Heart left ventricle (tissue), 16 donors: Measurements from ENCODE around the gene LAMC3. TPM values are rescaled to one million over a fixed set of nuclear protein-coding genes. Genes with fewer than 3 reads are reported as not detected.

Source experiments
- ATAC-seq, 4 donors: fragments of 200-7000 bp; cut with Tn5 transposase; one replicate each; pipeline ENCODE4 v1.9.1; 2020 to 2022; ENCODE audit warnings: moderate library complexity in 4 of 4, mild to moderate bottlenecking in 3 of 4, moderate number of reproducible peaks in 1 of 4
- DNase-seq, 5 donors: peaks; one replicate each; pipeline ENCODE4 v3.0.0-alpha.2; 2020
- H3K27ac ChIP-seq, 12 donors: fragments of 200-600 bp; sonication (generic) in 4 of 12; one replicate each; pipeline versions ENCODE4 v1.5.0 to v1.8.0; 2016 to 2022; ENCODE audit warnings: mild to moderate bottlenecking in 2 of 12
- H3K27me3 ChIP-seq, 9 donors: fragments of 200-600 bp; sonication (generic) in 2 of 9; one replicate each; pipeline versions ENCODE4 v1.5.1 to v1.8.0; 2016 to 2022; ENCODE audit warnings: mild to moderate bottlenecking in 3 of 9
- H3K36me3 ChIP-seq, 9 donors: fragments of 200-600 bp; sonication (generic) in 2 of 9; one replicate each; pipeline versions ENCODE4 v1.5.0 to v1.8.0; 2018 to 2022; ENCODE audit warnings: mild to moderate bottlenecking in 2 of 9
- H3K4me1 ChIP-seq, 12 donors: fragments of 200-600 bp; sonication (generic) in 4 of 12; one replicate each; pipeline versions ENCODE4 v1.5.0 to v1.8.0; 2016 to 2022; ENCODE audit warnings: mild to moderate bottlenecking in 3 of 12
- H3K4me3 ChIP-seq, 12 donors: fragments of 200-600 bp; sonication (generic) in 4 of 12; one replicate each; pipeline versions ENCODE4 v1.5.0 to v1.8.0; 2017 to 2022; ENCODE audit warnings: mild to moderate bottlenecking in 9 of 12, moderate library complexity in 4 of 12
- H3K9me3 ChIP-seq, 12 donors: fragments of 200-600 bp; sonication (generic) in 4 of 12; one replicate each; pipeline versions ENCODE4 v1.5.0 to v1.8.0; 2016 to 2022; ENCODE audit warnings: mild to moderate bottlenecking in 1 of 12
- POLR2A ChIP-seq, 2 donors: fragments of 450-650 bp; IDR thresholded peaks; one replicate each; pipeline ENCODE4 v1.6.1; 2017; ENCODE audit warnings: antibody characterized with exemption in 2 of 2, mild to moderate bottlenecking in 2 of 2, moderate library complexity in 2 of 2
- WGBS, 4 donors: extraction: QIAGEN DNeasy Blood & Tissue Kit in 2 of 4; methylation state at CpG; one replicate each; pipeline versions ENCODE4 v1.1.5 to v1.1.7; 2013 to 2018; 5-methylcytosine and 5-hydroxymethylcytosine counted together
- intact Hi-C, 10 donors: fragments of 100-400 bp; cut with DNase I; formaldehyde crosslinking; loops; one replicate each; pipeline versions ENCODE4 v1.11.1 to v1.14.2; 2022
- polyA plus RNA-seq, 2 donors: library from polyadenylated mRNA; stranded (reverse); fragments of 200-250 nt; gene quantifications; one replicate each; pipeline ENCODE4 v1.2.3, GENCODE V29; 2013
- total RNA-seq, 9 donors: library from RNA; depleted of rRNA in 2 of 9; stranded (reverse); fragments of >200 nt in 2 of 9; fragmentation: NEBNext Ultra II Directional in 3 of 9; extraction: Animal tissue kit (Norgen Biotek cat#: 25700) in 3 of 9; gene quantifications; one replicate each; pipeline versions ENCODE4 v1.1.0 to v1.2.4, GENCODE V29; 2016 to 2023
- TF ChIP-seq, protein P1 (sequence below), 12 donors: fragments of 200-600 bp; sonication (generic) in 4 of 12; IDR thresholded peaks; one replicate each; pipeline versions ENCODE4 v1.5.0 to v1.8.0; 2018 to 2022; ENCODE audit warnings: antibody characterized with exemption in 12 of 12, mild to moderate bottlenecking in 5 of 12
- donor health status: ischemic (EF 13 %, LVEDD 7.1; RV severe dilation, severe dysfunction).
- donor health status: healthy with polysubstance abuse.
- donor health status: DM: no; HTN: yes; CAD: no.
- donor health status: DM: no; HTN: no; CAD: no.
- donor health status: ischemic (EF 25% LVEDD 6.9; RV normal size, moderate dysfunction).
- donor health status: ischemic (EF 25% LVEDD 5.7; RV mildly dilated, moderate dysfunction).
- donor health status: healthy.
- donor health status: DM: yes; HTN: yes; CAD: no.
- donor health status: ischemic (EF 35%, LVEDD 5.7; RV mildly dilated, moderate dysfunction).
- donor health status: nonischemic (EF 11% LVEDD 7.7; RV severe dilation, severe dysfunction).
- donor health status: DM: yes; HTN: yes; CAD: no.
- donor health status: PGD.
- donor health status: ischemic (EF 29% LVEDD 5.4; RV normal size, mild dysfunction).
- donor health status: nonischemic (EF 23%, LVEDD 6.1; RV moderate dilation, normal function).

LAMC3 gene
- total and polyA plus RNA-seq, 11 donors, result 0.11 to 1.8 (median 0.67) TPM

DNA sequence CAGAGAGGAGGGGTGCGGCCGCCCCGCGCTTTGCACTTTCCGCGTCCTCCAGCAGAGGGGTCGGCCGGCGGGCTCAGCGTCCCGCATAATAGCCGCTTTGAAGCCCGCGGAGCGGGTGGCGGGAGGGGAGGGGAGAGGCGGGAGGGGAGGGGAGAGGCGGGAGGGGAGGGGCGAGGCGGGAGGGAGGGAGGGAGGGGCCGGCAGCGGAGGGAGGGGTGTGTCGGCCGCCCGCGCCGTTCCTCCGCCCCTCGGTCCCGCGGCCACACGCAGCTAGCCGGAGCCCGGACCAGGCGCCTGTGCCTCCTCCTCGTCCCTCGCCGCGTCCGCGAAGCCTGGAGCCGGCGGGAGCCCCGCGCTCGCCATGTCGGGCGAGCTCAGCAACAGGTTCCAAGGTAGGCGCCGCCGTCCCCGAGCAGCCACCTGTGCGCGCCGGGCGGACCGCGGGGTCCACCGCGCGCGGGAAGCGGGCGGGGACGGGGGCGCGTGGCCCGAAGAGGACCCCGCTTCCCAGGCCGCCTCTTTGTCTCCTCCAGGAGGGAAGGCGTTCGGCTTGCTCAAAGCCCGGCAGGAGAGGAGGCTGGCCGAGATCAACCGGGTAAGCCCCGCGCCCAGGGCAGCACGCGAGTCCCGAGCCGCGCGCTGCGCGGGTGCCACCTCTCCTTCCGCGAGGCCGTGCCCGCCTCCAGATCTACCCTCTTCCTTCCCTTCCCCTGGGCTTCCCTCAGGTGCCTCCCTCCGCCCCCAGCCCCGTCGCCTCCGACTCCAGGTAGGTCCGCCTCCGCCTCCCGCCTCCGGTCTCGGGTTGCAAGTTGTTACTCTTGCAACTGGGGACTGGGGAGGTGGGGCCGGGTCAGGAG is 87.5 kb downstream of the LAMC3 start, which contains the start of gene AIF1L:
Gene AIF1L (plus strand): TSS at position 263 of the 857 bp plus-strand sequence. CDS start 99 bp downstream, at position 362.
- H3K27me3 ChIP-seq, result peaks cover 0 to 42% (median 10%) of the 10 kb centered on the region in 9 donors
- DNase-seq (peak; percentile 45 to 70 (median 61)), ATAC-seq (peak in 3 of 4 donors; percentile 24 to 46 (median 28))
- H3K27ac ChIP-seq, result peak within 1 kb of the TSS; percentile 32 to 88 (median 80)
- H3K36me3 ChIP-seq, result no peaks in the 10 kb centered on the region
- peak within 1 kb of the TSS; percentile 60 to 89 (median 69) for H3K4me3 ChIP-seq
- 1% methylated on average over 35 to 97 of the region's 99 CpGs for WGBS, 4 donors
- intact Hi-C loops, result loop anchor here in 2 of 10 donors (5.0 kb wide), 1 partner anchor 39 kb away; no protein-coding TSS in a partner anchor
- no peaks in the 10 kb centered on the region for H3K9me3 ChIP-seq
- H3K4me1 ChIP-seq, result peaks cover 0 to 49% (median 22%) of the 10 kb centered on the region in 12 donors
- TF ChIP-seq, protein P1, sequence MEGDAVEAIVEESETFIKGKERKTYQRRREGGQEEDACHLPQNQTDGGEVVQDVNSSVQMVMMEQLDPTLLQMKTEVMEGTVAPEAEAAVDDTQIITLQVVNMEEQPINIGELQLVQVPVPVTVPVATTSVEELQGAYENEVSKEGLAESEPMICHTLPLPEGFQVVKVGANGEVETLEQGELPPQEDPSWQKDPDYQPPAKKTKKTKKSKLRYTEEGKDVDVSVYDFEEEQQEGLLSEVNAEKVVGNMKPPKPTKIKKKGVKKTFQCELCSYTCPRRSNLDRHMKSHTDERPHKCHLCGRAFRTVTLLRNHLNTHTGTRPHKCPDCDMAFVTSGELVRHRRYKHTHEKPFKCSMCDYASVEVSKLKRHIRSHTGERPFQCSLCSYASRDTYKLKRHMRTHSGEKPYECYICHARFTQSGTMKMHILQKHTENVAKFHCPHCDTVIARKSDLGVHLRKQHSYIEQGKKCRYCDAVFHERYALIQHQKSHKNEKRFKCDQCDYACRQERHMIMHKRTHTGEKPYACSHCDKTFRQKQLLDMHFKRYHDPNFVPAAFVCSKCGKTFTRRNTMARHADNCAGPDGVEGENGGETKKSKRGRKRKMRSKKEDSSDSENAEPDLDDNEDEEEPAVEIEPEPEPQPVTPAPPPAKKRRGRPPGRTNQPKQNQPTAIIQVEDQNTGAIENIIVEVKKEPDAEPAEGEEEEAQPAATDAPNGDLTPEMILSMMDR (IDR thresholded peaks at IDR 0.05), result peak in 4 of 12 donors; percentile 16 to 41 (median 22)
- peak in 1 of 2 donors; percentile 62 for TF ChIP-seq POLR2A (IDR thresholded peaks at IDR 0.05)

DNA sequence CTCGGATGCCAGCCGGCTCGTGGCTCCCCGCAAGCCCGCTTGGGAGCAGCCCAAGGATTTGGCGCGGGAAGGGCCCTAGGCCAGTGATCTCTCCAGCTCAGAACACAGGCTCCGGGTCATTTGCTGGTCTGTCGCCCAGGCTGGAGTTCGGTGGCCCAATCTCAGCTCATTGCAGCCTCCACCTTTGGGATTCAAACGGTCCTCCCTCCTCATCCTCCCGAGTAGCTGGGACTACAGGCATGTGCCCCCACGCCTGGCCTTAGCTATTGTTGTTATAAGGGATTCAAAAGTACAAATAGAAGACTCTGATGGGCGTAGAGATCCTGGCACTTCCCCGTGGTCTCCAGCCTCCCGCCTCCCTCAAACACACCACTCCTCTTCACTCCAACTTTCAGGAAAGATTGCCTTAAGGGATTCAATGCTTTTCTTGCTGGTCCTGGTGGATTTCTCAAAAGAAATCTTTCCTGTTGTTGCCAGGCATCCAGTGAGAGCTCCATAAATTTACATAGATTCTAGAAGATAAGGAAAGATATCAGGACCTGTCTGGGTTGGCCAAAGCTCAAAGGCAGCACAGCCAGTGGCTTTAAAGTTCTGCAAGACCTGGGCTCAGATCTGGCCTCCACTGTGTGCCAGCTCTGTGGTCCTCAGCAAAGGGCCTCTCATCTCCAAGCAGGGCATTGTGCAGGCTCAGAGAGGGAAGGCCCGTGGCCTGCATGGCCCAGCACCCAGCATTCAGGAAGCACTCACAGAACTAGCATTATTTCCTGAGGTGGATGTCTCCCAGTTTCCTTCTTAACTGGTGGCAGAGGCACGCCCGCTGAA is 88.4 kb downstream of the LAMC3 start:
- peak overlapping the region; percentile 60 to 89 (median 69) for H3K4me3 ChIP-seq
- TF ChIP-seq, protein P1 (IDR thresholded peaks at IDR 0.05), result no peak
- TF ChIP-seq POLR2A (IDR thresholded peaks at IDR 0.05), result no peak
- intact Hi-C loops, result loop anchor here in 2 of 10 donors (5.0 kb wide), 1 partner anchor 40 kb away; no protein-coding TSS in a partner anchor
- 21 to 42% (median 30%) methylated on average over 14 to 19 of the region's 19 CpGs for WGBS, 4 donors
- DNase-seq (no peak), ATAC-seq (peak in 1 of 4 donors; percentile 1)
- no peaks in the 10 kb centered on the region for H3K36me3 ChIP-seq
- peaks cover 0 to 57% (median 25%) of the 10 kb centered on the region in 12 donors for H3K4me1 ChIP-seq
- peaks cover 0 to 42% (median 10%) of the 10 kb centered on the region in 9 donors for H3K27me3 ChIP-seq
- no peaks in the 10 kb centered on the region for H3K9me3 ChIP-seq
- peak overlapping the region; percentile 32 to 88 (median 80) for H3K27ac ChIP-seq

DNA sequence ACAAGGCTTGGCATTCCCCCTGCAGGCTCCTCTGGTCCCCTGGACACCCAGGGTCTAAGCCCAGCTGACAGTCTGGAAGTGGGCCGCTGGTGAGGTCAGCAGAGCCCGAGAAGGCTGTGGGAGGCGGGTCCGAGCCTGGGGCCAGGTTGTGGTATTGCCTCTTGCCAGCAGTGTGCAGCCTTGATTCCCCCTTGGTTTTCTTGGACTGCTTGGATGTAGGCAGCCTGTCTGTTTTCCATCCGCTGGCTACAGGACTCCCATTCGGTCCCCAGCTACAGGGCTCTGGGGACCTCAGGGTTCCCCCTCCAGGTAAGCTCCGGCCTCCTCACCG is 88.9 kb downstream of the LAMC3 start:
- TF ChIP-seq POLR2A (IDR thresholded peaks at IDR 0.05), result no peak
- TF ChIP-seq, protein P1 (IDR thresholded peaks at IDR 0.05), result no peak
- peak overlapping the region in 10 of 12 donors; percentile 13 to 88 (median 80) for H3K27ac ChIP-seq
- WGBS, 4 donors, result 72 to 84% (median 79%) methylated on average over 8 of the region's 8 CpGs
- H3K9me3 ChIP-seq, result no peaks in the 10 kb centered on the region
- ATAC-seq (peak in 3 of 4 donors; percentile 17 to 40 (median 40)), DNase-seq (peak; percentile 44 to 86 (median 60))
- peak overlapping the region in 10 of 12 donors; percentile 60 to 89 (median 68) for H3K4me3 ChIP-seq
- H3K4me1 ChIP-seq, result peaks cover 0 to 63% (median 28%) of the 10 kb centered on the region in 12 donors
- no peaks in the 10 kb centered on the region for H3K36me3 ChIP-seq
- H3K27me3 ChIP-seq, result peaks cover 0 to 41% (median 10%) of the 10 kb centered on the region in 9 donors
- intact Hi-C loops, result loop anchor here in 3 of 10 donors (2.0 to 5.0 kb wide), 2 partner anchors 39 to 41 kb away; no protein-coding TSS in a partner anchor
